GM12874 (cell line): ENCODE results near the gene MACO1.
"Not testable (repeated sequence)": the region's sequence is repeated elsewhere in the genome, so short reads cannot be mapped to it uniquely, and the experiment has no call there.

ENCODE experiments used
- TF ChIP-seq, protein P1 (sequence below): IDR thresholded peaks from 2 replicates; pipeline ENCODE4 v1.5.1; 2011; ENCODE audit warnings: low read depth, mild to moderate bottlenecking, control low read depth, low read length, moderate library complexity; ENCODE audit not compliant: insufficient read depth

MACO1 gene, protein sequence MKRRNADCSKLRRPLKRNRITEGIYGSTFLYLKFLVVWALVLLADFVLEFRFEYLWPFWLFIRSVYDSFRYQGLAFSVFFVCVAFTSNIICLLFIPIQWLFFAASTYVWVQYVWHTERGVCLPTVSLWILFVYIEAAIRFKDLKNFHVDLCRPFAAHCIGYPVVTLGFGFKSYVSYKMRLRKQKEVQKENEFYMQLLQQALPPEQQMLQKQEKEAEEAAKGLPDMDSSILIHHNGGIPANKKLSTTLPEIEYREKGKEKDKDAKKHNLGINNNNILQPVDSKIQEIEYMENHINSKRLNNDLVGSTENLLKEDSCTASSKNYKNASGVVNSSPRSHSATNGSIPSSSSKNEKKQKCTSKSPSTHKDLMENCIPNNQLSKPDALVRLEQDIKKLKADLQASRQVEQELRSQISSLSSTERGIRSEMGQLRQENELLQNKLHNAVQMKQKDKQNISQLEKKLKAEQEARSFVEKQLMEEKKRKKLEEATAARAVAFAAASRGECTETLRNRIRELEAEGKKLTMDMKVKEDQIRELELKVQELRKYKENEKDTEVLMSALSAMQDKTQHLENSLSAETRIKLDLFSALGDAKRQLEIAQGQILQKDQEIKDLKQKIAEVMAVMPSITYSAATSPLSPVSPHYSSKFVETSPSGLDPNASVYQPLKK

DNA sequence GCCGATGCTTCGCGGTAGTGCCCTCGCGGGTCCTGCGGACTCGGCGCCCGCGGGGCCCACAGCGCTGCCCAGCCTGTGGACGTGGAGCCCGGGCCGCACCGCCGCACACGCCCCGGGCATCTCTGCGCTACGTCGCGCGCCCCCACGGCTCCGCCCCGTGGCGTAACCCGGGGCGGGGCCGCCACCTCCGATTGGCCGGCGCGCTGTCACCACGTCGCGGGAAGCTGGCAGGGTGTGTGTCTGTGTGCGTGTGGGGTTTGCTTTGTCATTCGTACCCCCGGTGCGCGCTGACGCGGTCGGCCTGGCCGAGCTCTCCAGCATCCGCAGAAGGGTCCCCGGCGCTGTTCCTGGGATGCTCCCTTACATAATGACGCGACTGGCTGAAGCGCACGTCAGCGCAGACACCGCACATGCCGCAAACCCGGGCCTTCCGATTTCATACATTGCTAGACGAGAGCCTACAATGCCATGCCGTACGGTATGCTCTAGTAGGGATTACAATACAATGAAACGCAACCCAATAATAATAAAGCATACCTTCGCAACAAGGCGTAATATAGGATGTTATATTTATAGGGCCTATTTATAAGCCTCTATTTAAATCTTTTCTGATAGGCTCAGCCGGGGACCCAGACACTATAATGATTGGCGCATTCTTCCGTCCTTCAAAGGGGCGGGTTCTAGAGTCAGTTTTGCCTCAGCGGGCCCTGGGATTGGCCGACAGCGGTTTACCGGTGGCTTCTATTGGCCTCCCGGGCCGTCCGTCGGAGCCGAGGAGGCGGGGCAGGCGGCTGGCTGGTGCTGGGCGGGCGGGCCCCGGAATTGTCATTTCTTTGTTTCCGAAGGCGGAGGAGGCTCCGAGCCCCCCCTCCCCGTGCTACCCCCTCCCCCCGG, at the start of gene MACO1:
TSS of gene MACO1 (plus strand) at position 825 of the 894 bp plus-strand sequence. CDS start 202 bp downstream, outside the sequence.
- TF ChIP-seq, protein P1, sequence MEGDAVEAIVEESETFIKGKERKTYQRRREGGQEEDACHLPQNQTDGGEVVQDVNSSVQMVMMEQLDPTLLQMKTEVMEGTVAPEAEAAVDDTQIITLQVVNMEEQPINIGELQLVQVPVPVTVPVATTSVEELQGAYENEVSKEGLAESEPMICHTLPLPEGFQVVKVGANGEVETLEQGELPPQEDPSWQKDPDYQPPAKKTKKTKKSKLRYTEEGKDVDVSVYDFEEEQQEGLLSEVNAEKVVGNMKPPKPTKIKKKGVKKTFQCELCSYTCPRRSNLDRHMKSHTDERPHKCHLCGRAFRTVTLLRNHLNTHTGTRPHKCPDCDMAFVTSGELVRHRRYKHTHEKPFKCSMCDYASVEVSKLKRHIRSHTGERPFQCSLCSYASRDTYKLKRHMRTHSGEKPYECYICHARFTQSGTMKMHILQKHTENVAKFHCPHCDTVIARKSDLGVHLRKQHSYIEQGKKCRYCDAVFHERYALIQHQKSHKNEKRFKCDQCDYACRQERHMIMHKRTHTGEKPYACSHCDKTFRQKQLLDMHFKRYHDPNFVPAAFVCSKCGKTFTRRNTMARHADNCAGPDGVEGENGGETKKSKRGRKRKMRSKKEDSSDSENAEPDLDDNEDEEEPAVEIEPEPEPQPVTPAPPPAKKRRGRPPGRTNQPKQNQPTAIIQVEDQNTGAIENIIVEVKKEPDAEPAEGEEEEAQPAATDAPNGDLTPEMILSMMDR = no peak

DNA sequence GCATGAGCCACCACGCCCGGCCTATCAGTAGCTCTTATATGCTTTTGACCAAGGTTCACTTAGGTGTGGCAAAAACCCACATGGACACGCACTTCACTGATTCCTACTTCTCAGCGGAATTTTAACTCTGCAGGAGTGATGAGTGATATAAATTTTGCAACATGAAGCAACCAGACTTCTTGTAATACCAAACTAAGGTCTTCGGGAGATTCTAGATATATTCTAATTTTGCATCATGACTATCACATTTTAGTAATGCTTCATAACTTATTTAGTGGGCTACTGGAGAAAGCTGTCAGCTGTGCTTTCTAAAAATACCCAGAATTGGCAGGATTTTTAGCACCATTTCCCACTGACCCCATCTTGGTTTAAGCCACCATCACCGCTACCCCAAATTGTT, 37.9 kb upstream of the MACO1 start:
- TF ChIP-seq, protein P1 = no peak

DNA sequence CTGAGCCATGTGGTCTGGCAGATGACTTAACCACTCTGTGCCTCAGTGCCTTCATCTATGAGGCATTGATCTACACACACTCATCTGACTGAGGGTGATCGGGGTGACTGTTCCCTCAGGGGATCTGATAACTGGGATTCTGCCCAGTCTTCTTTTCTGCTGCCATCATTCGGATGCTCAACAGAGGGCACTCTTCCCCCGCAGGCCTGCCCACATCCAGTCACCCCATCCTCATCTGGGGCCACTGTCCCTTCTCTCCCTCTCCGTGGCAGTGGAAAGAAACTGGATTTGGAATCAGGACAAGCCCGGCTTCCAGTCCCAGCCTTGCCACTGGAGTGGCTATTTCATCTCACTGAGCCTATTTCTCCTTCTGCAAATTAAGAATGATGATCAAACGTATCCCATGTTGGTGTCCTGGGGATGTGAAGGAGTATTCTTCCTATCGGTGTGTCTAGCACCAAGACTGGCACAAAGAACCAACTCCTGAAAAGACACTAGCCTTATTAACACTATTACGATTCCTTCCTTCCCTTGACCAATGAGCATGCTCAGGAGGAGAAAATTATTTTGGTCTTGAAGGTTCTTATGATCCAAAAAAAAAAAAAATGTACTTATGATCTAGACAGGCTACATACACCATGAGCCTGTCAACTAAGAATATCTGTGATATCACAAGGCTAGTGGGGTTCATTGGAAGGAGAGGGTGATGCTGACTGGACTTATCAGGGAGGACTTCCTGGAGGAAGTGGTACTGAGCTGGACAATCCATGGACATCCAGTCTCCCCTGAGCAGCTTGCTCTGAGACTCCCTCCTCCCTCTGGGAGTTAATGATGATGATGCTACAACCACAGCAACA, 27.5 kb upstream of the MACO1 start:
- TF ChIP-seq, protein P1 = peak; percentile 36; the same call in 1 of the 2 replicates

DNA sequence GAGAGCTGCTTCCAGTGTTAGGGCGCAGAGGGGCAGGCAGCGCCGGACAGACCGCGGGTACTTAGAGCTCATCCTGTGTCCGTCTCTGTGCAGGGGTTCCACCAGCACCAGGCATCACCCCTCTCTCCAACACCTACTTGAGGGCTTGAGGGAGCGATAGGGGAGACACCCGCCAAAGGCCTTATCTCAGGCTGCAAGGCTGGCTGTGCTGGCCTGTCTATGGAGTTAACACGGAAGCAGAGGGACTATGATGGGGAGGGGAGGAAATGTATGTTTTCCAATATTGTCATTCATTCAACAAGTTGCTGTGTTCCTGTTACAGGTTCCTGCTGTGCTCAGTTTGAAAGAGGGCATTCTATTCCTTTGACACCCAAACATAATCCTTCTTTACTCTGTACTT, 10.0 kb upstream of the MACO1 start, which contains the start of gene RHCE:
TSS of gene RHCE (minus strand) at position 111 of the 400 bp plus-strand sequence. CDS start at position 72, 39 bp downstream.
- TF ChIP-seq, protein P1 = not testable (repeated sequence)

DNA sequence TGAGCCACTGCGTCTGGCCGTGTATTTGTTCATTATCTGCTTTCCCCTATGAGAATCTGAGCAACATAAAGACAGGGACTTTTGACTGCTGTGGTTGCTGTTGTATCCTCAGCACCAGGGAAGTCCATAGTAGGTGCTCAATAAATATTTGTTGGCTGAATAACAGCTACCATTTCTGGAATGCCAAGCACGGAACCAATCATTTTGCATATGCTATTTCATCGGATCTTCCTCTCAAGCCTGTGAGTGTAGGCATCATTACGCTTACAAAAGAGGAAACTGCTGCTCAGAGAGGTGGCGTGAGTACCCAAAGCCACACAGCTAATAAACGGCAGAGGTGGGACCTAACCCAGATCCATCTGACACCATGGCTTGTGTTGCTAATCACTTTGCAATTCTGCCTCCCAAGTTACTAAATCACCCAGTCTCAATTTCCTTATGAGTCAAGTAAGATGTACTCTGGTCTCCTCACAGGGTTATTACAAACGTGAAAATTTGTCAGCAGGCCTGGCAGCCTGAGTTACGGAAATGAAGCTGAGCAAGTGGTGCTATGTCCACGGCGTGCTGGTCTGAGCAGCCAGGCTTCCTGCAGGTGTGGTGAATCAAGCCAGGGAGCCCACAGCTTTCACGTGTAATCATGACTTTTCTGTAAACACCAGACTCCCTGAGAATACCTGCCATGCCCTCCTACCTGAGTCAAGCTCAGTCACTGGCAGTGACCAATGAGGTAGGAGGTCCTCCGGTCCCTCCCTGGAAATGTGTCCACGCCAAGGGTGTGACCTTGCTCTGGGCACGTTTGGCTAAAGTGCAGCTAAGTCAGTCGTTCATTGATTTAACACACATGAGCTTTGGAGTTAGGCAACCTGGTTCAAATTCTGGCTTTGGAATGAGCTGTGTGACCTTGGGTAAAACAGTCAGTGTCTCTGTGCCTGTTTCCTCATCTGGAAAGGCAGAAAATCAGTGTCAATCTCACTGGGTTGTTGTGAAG, 5.3 kb upstream of the MACO1 start:
- TF ChIP-seq, protein P1 = no peak

DNA sequence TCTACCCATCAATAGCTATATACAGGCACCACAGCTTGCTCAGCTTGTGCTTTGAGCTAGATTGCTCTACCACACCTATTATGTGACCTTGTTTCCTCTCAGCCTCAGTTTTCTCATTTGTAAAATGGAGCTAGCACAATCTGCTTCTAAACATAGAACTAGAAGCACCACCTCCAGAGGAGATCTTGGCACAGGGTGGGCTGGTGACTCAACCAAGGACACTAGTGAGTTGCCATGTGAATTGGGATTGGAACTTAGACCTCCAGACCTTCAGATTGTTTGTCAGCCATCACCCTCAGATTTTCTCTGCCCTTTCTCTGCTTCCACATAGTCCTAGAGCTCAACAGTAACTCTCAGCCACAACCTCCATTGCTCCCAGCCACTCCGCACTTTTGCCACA, 3.0 kb upstream of the MACO1 start:
- TF ChIP-seq, protein P1 = no peak
